ENCODE data around the gene FOXC1. TPM values are rescaled to one million over a fixed set of nuclear protein-coding genes. Genes with fewer than 3 reads are reported as not detected.

The FOXC1 gene
- total and polyA plus RNA-seq, 2 of the 13 experiments (the other 11 are each of a cell fraction or from before 2014, with no cell fraction given) = 0.44 to 0.55 TPM

DNA sequence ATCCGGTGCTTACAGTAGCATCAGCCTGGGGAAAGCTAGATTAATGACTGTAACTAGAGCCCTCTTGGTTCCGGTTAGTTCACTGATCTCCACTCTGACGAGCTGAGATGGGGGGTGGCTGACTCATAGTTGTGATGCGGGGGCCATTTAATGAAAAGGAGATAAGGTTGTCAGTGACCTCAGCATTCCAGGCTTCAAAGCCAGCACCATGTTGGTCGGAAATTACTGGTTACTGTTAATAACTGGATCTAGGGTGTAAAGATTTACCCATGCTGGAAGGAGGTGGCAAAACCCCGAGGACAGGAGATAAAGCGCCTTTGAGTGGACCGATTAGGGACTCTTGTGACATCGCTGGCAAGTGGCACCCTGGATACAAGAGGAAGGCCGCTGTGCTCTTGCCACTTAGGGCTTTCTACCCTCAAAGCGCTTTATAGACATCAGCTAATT, 21.1 kb downstream of the FOXC1 start:
- no peaks in the 10 kb centered on the region for H3K27me3 ChIP-seq (ENCODE audit: control insufficient read depth in 1 of 2, insufficient read depth in 2 of 2, low read length in 2 of 2)
- H3K27ac ChIP-seq (ENCODE audit: extremely low read length, insufficient read depth, low read length) = no peak overlapping the region
- CTCF ChIA-PET (ENCODE audit: low intra/inter-chr PET ratio, low total read pairs) = no interaction called here
- WGBS (ENCODE audit: low lambda C conversion rate) = 96% methylated on average over 11 of the region's 11 CpGs
- H3K4me1 ChIP-seq (ENCODE audit: insufficient read depth, low read length) = no peaks in the 10 kb centered on the region
- no TSS peak for BruUV-seq (replicated peaks)
- intact Hi-C loops (cut with micrococcal nuclease; ENCODE audit: unreplicated experiment) (no loop called here), in situ Hi-C loops (cut with HindIII; ENCODE audit: extremely low pct_ligation_motif_present, low pct_unique_long_range_greater_than_20kb) (no loop called here)
- no peak for DNase-seq (ENCODE audit: low spot score)
- no peak for TF ChIP-seq GFI1 (CRISPR knock-in tag; IDR thresholded peaks at IDR 0.05; ENCODE audit: borderline replicate concordance)
- TF ChIP-seq, protein P1, sequence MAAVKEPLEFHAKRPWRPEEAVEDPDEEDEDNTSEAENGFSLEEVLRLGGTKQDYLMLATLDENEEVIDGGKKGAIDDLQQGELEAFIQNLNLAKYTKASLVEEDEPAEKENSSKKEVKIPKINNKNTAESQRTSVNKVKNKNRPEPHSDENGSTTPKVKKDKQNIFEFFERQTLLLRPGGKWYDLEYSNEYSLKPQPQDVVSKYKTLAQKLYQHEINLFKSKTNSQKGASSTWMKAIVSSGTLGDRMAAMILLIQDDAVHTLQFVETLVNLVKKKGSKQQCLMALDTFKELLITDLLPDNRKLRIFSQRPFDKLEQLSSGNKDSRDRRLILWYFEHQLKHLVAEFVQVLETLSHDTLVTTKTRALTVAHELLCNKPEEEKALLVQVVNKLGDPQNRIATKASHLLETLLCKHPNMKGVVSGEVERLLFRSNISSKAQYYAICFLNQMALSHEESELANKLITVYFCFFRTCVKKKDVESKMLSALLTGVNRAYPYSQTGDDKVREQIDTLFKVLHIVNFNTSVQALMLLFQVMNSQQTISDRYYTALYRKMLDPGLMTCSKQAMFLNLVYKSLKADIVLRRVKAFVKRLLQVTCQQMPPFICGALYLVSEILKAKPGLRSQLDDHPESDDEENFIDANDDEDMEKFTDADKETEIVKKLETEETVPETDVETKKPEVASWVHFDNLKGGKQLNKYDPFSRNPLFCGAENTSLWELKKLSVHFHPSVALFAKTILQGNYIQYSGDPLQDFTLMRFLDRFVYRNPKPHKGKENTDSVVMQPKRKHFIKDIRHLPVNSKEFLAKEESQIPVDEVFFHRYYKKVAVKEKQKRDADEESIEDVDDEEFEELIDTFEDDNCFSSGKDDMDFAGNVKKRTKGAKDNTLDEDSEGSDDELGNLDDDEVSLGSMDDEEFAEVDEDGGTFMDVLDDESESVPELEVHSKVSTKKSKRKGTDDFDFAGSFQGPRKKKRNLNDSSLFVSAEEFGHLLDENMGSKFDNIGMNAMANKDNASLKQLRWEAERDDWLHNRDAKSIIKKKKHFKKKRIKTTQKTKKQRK (IDR thresholded peaks at IDR 0.05; ENCODE audit: low read length) = no peak
- TF ChIP-seq, protein P2, sequence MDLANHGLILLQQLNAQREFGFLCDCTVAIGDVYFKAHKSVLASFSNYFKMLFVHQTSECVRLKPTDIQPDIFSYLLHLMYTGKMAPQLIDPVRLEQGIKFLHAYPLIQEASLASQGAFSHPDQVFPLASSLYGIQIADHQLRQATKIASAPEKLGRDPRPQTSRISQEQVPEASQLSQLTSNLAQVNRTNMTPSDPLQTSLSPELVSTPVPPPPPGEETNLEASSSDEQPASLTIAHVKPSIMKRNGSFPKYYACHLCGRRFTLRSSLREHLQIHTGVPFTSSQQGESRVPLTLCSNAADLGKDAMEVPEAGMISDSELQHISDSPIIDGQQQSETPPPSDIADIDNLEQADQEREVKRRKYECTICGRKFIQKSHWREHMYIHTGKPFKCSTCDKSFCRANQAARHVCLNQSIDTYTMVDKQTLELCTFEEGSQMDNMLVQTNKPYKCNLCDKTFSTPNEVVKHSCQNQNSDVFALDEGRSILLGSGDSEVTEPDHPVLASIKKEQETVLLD (CRISPR knock-in tag; IDR thresholded peaks at IDR 0.05; ENCODE audit: low read depth) = no peak
- TF ChIP-seq, protein P3, sequence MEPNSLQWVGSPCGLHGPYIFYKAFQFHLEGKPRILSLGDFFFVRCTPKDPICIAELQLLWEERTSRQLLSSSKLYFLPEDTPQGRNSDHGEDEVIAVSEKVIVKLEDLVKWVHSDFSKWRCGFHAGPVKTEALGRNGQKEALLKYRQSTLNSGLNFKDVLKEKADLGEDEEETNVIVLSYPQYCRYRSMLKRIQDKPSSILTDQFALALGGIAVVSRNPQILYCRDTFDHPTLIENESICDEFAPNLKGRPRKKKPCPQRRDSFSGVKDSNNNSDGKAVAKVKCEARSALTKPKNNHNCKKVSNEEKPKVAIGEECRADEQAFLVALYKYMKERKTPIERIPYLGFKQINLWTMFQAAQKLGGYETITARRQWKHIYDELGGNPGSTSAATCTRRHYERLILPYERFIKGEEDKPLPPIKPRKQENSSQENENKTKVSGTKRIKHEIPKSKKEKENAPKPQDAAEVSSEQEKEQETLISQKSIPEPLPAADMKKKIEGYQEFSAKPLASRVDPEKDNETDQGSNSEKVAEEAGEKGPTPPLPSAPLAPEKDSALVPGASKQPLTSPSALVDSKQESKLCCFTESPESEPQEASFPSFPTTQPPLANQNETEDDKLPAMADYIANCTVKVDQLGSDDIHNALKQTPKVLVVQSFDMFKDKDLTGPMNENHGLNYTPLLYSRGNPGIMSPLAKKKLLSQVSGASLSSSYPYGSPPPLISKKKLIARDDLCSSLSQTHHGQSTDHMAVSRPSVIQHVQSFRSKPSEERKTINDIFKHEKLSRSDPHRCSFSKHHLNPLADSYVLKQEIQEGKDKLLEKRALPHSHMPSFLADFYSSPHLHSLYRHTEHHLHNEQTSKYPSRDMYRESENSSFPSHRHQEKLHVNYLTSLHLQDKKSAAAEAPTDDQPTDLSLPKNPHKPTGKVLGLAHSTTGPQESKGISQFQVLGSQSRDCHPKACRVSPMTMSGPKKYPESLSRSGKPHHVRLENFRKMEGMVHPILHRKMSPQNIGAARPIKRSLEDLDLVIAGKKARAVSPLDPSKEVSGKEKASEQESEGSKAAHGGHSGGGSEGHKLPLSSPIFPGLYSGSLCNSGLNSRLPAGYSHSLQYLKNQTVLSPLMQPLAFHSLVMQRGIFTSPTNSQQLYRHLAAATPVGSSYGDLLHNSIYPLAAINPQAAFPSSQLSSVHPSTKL (CRISPR knock-in tag; IDR thresholded peaks at IDR 0.05) = no peak
- TF ChIP-seq ZNF660 (CRISPR knock-in tag; IDR thresholded peaks at IDR 0.05; ENCODE audit: borderline replicate concordance, low read depth) = no peak
- peaks cover 1 to 19% of the 10 kb centered on the region in 2 experiments; a peak in 3 of 5 replicates for H3K36me3 ChIP-seq (replicated peaks in 1 of 2; ENCODE audit: control insufficient read depth in 1 of 2, insufficient read depth in 2 of 2, low read length in 2 of 2)
- no peak overlapping the region for H3K4me2 ChIP-seq (ENCODE audit: low read depth, low read length)
- H3K79me2 ChIP-seq (ENCODE audit: insufficient read depth, low read length) = no peaks in the 10 kb centered on the region
- no peaks in the 10 kb centered on the region for H4K20me1 ChIP-seq (ENCODE audit: insufficient read depth, low read length)
- POLR2A ChIA-PET = no interaction called here
- H3K9me3 ChIP-seq (ENCODE audit: low read length) = no peaks in the 10 kb centered on the region
- no peak for FAIRE-seq
- H3K4me3 ChIP-seq (replicated peaks in 1 of 3; ENCODE audit: insufficient read depth in 1 of 3, low read depth in 2 of 3, low read length in 3 of 3) = no peak overlapping the region
- ATAC-seq = no peak
- H2AFZ ChIP-seq (ENCODE audit: low read length) = no peak overlapping the region
- H3K9ac ChIP-seq (ENCODE audit: insufficient read depth, low read depth, low read length) = no peak overlapping the region

Data from HepG2 (cell line).